Colonic mucosa (tissue), 4 donors: ENCODE results near the gene PHRF1. TPM values are rescaled to one million over a fixed set of nuclear protein-coding genes. Genes with fewer than 3 reads are reported as not detected.

Experiments
- DNase-seq: peaks from one replicate; pipeline ENCODE4 v3.0.0-alpha.2; 2020
- H3K27ac ChIP-seq: fragments of 200-600 bp; one replicate; pipeline ENCODE4 v1.8.0; 2021
- H3K27me3 ChIP-seq: fragments of 200-600 bp; one replicate; pipeline ENCODE4 v1.8.0; 2021
- H3K36me3 ChIP-seq: fragments of 200-600 bp; one replicate; pipeline ENCODE4 v1.8.0; 2021
- H3K4me1 ChIP-seq: fragments of 200-600 bp; one replicate; pipeline ENCODE4 v1.8.0; 2021; ENCODE audit warnings: mild to moderate bottlenecking
- H3K4me3 ChIP-seq: fragments of 200-600 bp; one replicate; pipeline ENCODE4 v1.8.0; 2021
- H3K9ac ChIP-seq, 2 donors: one replicate each; pipeline ENCODE4 v1.7.0; 2013; ENCODE audit warnings: control low read depth in 2 of 2, low read depth in 2 of 2, low read length in 2 of 2
- H3K9me3 ChIP-seq: fragments of 200-600 bp; one replicate; pipeline ENCODE4 v1.8.0; 2021
- CTCF ChIP-seq: fragments of 200-600 bp; IDR thresholded peaks from one replicate; pipeline ENCODE4 v1.8.0; 2022; ENCODE audit warnings: antibody characterized with exemption, mild to moderate bottlenecking
- intact Hi-C: fragments of 100-400 bp; cut with DNase I; formaldehyde crosslinking; loops from one replicate; pipeline ENCODE4 v1.14.1; 2022
- total RNA-seq, 2 donors: library from RNA; stranded (reverse); fragmentation: NEBNext Ultra II Directional in 1 of 2; extraction: Animal tissue kit (Norgen Biotek cat#: 25700) in 1 of 2; gene quantifications; one replicate each; pipeline ENCODE4 v1.2.1, GENCODE V29; 2021
- donor health status: healthy.
- donor health status: DM: no; HTN: no; CAD: no.
- donor health status: DM: no; HTN: no; CAD: no.

The PHRF1 gene
- total RNA-seq, 2 donors from 2014 or later = 29.4 to 41.9 TPM

GRCh38 chr11:630871-631270 is 54.6 kb downstream of the PHRF1 start:
- Histone ChIP-seq H3K4me3 (no peak overlapping the region), H3K27ac (no peak overlapping the region), H3K36me3 (no peaks in the 10 kb centered on the region), H3K9ac (no peak overlapping the region), H3K9me3 (no peaks in the 10 kb centered on the region), H3K27me3 (no peaks in the 10 kb centered on the region), H3K4me1 (peaks cover 9% of the 10 kb centered on the region)
- intact Hi-C loops = no loop called here
- TF ChIP-seq CTCF = no peak
- DNase-seq = no peak

- Histone ChIP-seq H3K27ac (no peak overlapping the region), H3K27me3 (peaks cover 23% of the 10 kb centered on the region), H3K9ac (no peak overlapping the region), H3K36me3 (no peaks in the 10 kb centered on the region), H3K4me3 (no peak overlapping the region), H3K4me1 (no peaks in the 10 kb centered on the region), H3K9me3 (no peaks in the 10 kb centered on the region)
- no peak for DNase-seq
- TF ChIP-seq CTCF = no peak
- intact Hi-C loops = no loop called here
Measured at GRCh38 chr11:635945-636510, 59.8 kb downstream of the PHRF1 start.

GRCh38 chr11:636511-637332 is 60.5 kb downstream of the PHRF1 start, which contains the start of gene DRD4:
Gene DRD4, plus strand, starts transcription at chr11:637269. Its CDS starts 36 bp downstream, at chr11:637305.
- peaks cover 23% of the 10 kb centered on the region for H3K27me3 ChIP-seq

GRCh38 chr11:637333-637592 is 61.0 kb downstream of the PHRF1 start:
- H3K9ac ChIP-seq = no peak overlapping the region
- H3K4me3 ChIP-seq = peak overlapping the region; percentile 7
- no peaks in the 10 kb centered on the region for H3K4me1 ChIP-seq
- no peaks in the 10 kb centered on the region for H3K9me3 ChIP-seq
- H3K27me3 ChIP-seq = peaks cover 23% of the 10 kb centered on the region
- no peak for DNase-seq
- H3K27ac ChIP-seq = no peak overlapping the region
- H3K36me3 ChIP-seq = no peaks in the 10 kb centered on the region
- intact Hi-C loops = no loop called here
- TF ChIP-seq CTCF = no peak

More at GRCh38 chr11:636511-637332, 60.5 kb downstream of the PHRF1 start, which contains the start of gene DRD4:
- no peaks in the 10 kb centered on the region for H3K36me3 ChIP-seq
- no peak within 1 kb of the TSS for H3K9ac ChIP-seq
- intact Hi-C loops = no loop called here
- H3K27ac ChIP-seq = no peak within 1 kb of the TSS
- no peaks in the 10 kb centered on the region for H3K9me3 ChIP-seq
- peak within 1 kb of the TSS; percentile 7 for H3K4me3 ChIP-seq
- no peak for DNase-seq
- H3K4me1 ChIP-seq = no peaks in the 10 kb centered on the region
- no peak for TF ChIP-seq CTCF

GRCh38 chr11:637593-638521 is 61.6 kb downstream of the PHRF1 start:
- TF ChIP-seq CTCF = no peak
- H3K4me3 ChIP-seq = peak overlapping the region; percentile 7
- no peaks in the 10 kb centered on the region for H3K36me3 ChIP-seq
- no peak overlapping the region for H3K27ac ChIP-seq
- DNase-seq = no peak
- H3K9me3 ChIP-seq = no peaks in the 10 kb centered on the region
- intact Hi-C loops = no loop called here
- H3K27me3 ChIP-seq = peaks cover 23% of the 10 kb centered on the region
- no peaks in the 10 kb centered on the region for H3K4me1 ChIP-seq
- no peak overlapping the region for H3K9ac ChIP-seq
